ENCODE results near the gene TOMM6. TPM values are rescaled to one million over a fixed set of nuclear protein-coding genes. Genes with fewer than 3 reads are reported as not detected.

Gene TOMM6
- total RNA-seq, 2 experiments from 2014 or later, result 131 to 277 TPM

DNA sequence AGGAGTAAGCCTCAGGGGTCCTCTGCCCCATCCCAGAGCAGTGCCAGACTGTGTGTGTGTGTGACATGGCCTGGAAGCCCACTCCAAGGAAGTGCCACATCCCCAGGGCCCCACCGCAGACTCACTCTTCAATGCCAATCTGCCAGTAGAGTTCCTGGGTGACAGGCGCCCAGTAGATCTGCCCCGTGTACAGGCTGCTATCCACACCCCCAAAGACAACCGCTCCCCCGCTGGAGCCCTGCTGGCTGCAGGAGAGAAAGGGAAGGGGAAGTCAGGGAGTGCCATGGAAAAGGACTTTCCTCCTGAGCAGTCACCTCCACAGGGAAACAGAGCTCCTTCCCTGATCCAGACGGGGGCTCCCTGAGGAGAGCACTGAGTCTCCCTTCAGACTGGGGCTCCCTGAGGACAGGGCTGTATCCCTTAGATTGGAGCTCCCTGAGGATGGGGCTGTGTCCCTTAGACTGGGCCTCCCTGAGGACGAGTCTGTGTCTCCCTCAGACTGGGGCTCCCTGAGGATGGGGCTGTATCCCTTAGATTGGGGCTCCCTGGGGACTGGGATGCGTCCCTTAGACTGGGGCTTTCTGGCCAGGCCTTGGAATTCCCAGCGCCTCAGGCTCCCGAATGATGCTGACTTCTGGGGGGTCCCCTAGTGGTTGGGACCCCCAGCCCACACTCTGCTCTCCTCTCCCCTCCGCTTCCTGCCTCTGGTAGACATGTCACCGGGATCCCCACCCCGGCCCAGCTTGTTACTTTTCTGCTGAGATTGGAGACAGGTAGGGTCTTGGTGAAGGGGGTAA lies 46.9 kb upstream of the TOMM6 start:
- Histone ChIP-seq H3K9me3 (ENCODE audit: low read length) (no peaks in the 10 kb centered on the region), H3K4me1 (ENCODE audit: insufficient read depth, low read length, poor library complexity, severe bottlenecking) (peaks cover 9% of the 10 kb centered on the region), H3K79me2 (ENCODE audit: insufficient read depth, low read depth, low read length) (no peaks in the 10 kb centered on the region), H3K4me3 (ENCODE audit: low read depth, low read length, poor library complexity, severe bottlenecking) (no peak overlapping the region), H3K9me2 (ENCODE audit: insufficient read depth, low read length) (no peaks in the 10 kb centered on the region), H2AFZ (ENCODE audit: low read length) (no peak overlapping the region), H4K20me1 (ENCODE audit: insufficient read depth, low read length) (no peaks in the 10 kb centered on the region), H3K36me3 (ENCODE audit: insufficient read depth, low read length) (no peaks in the 10 kb centered on the region), H3K27ac (ENCODE audit: low read depth, low read length, poor library complexity, severe bottlenecking) (no peak overlapping the region), H3K4me2 (ENCODE audit: low read length) (no peak overlapping the region)
- ChIA-PET CTCF (ENCODE audit: unreplicated experiment) (no interaction called here), POLR2A (no interaction called here)
- TF ChIP-seq, protein P1, sequence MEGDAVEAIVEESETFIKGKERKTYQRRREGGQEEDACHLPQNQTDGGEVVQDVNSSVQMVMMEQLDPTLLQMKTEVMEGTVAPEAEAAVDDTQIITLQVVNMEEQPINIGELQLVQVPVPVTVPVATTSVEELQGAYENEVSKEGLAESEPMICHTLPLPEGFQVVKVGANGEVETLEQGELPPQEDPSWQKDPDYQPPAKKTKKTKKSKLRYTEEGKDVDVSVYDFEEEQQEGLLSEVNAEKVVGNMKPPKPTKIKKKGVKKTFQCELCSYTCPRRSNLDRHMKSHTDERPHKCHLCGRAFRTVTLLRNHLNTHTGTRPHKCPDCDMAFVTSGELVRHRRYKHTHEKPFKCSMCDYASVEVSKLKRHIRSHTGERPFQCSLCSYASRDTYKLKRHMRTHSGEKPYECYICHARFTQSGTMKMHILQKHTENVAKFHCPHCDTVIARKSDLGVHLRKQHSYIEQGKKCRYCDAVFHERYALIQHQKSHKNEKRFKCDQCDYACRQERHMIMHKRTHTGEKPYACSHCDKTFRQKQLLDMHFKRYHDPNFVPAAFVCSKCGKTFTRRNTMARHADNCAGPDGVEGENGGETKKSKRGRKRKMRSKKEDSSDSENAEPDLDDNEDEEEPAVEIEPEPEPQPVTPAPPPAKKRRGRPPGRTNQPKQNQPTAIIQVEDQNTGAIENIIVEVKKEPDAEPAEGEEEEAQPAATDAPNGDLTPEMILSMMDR (conservative IDR thresholded peaks at IDR 0.05; ENCODE audit: low read length), result no peak
- no peak for TF ChIP-seq EZH2phosphoT487 (IDR thresholded peaks at IDR 0.05; ENCODE audit: borderline replicate concordance, low read depth, low read length)
- no TSS peak for BruUV-seq (replicated peaks)
- no peak for DNase-seq (ENCODE audit: low spot score)
- intact Hi-C loops (cut with micrococcal nuclease; ENCODE audit: unreplicated experiment), result no loop called here

DNA sequence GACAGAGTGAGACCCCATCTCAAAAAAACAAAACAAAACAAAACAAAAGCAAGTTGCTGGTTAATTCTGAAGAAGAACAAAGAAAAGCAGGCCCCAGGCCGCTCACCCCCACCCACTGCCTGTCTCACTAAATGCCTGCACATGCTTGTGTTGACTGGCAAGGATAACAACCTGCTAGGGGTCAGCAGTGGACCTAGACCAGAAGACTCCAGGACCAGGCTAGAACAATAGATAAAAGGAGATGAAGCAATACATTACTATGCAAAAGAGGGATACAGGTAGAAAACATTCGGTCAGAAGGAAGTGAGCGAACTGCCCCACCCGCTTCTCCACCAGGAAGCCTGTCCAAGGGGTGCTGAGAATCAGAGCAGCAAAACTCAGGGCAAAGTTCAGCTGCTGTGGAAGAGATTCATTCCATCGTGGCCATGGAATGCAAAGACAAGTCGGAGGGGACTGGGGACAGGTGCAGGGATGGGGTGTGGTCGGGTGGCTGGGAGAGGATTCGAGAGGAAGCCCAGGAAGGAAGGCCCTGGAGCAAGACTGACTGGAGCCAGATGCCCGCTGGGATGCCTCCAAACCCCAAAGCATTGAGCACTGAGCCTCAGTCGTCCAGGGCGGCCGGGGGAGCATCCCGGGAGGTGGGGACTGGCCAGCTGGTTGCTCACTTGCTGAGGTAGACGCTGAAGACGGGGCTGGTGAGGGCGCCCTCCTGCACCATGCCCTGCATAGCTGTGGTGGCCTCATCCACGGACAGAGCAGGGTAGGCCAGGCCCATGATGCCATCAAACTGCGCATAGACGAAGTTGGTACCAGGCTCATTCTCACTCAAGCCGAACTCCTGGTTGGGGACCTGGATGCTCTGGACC lies 45.6 kb upstream of the TOMM6 start:
- Histone ChIP-seq H4K20me1 (ENCODE audit: insufficient read depth, low read length) (no peaks in the 10 kb centered on the region), H3K9me2 (ENCODE audit: insufficient read depth, low read length) (no peaks in the 10 kb centered on the region), H3K36me3 (ENCODE audit: insufficient read depth, low read length) (no peaks in the 10 kb centered on the region), H3K79me2 (ENCODE audit: insufficient read depth, low read depth, low read length) (no peaks in the 10 kb centered on the region), H3K4me1 (ENCODE audit: insufficient read depth, low read length, poor library complexity, severe bottlenecking) (no peaks in the 10 kb centered on the region), H3K27ac (ENCODE audit: low read depth, low read length, poor library complexity, severe bottlenecking) (no peak overlapping the region), H3K9me3 (ENCODE audit: low read length) (no peaks in the 10 kb centered on the region), H2AFZ (ENCODE audit: low read length) (no peak overlapping the region), H3K4me3 (ENCODE audit: low read depth, low read length, poor library complexity, severe bottlenecking) (no peak overlapping the region), H3K4me2 (ENCODE audit: low read length) (no peak overlapping the region)
- ChIA-PET CTCF (ENCODE audit: unreplicated experiment) (no interaction called here), POLR2A (interaction anchor here (0.7 kb wide), 1 partner anchor 298 kb away, joined by 3 read pairs; no protein-coding TSS in a partner anchor)
- TF ChIP-seq EZH2phosphoT487 (IDR thresholded peaks at IDR 0.05; ENCODE audit: borderline replicate concordance, low read depth, low read length), result no peak
- TF ChIP-seq, protein P1 (conservative IDR thresholded peaks at IDR 0.05; ENCODE audit: low read length), result no peak
- no peak for DNase-seq (ENCODE audit: low spot score)
- intact Hi-C loops (cut with micrococcal nuclease; ENCODE audit: unreplicated experiment), result no loop called here
- no TSS peak for BruUV-seq (replicated peaks)

Measured in OCI-LY7 (cell line).